IPS-15b (cell line): Measurements from ENCODE around the gene SF1.

ENCODE experiments used
- H3K27me3 ChIP-seq: one replicate; pipeline ENCODE4 v1.6.1; 2013; ENCODE audit warnings: low read length; ENCODE audit not compliant: control insufficient read depth, insufficient read depth
- H3K36me3 ChIP-seq: one replicate; pipeline ENCODE4 v1.6.1; 2013; ENCODE audit warnings: low read length; ENCODE audit not compliant: control insufficient read depth, insufficient read depth
- H3K4me1 ChIP-seq: one replicate; pipeline ENCODE4 v1.6.1; 2013; ENCODE audit warnings: mild to moderate bottlenecking, low read length; ENCODE audit not compliant: control insufficient read depth, insufficient read depth
- H3K4me3 ChIP-seq: one replicate; pipeline ENCODE4 v1.5.1; 2013; ENCODE audit warnings: low read depth, low read length
- H3K9ac ChIP-seq: one replicate; pipeline ENCODE4 v1.6.1; 2013; ENCODE audit warnings: low read depth, mild to moderate bottlenecking, low read length
- H3K9me3 ChIP-seq: one replicate; pipeline ENCODE4 v1.6.1; 2013; ENCODE audit warnings: mild to moderate bottlenecking, low read length; ENCODE audit not compliant: control insufficient read depth, insufficient read depth

Gene SF1

DNA sequence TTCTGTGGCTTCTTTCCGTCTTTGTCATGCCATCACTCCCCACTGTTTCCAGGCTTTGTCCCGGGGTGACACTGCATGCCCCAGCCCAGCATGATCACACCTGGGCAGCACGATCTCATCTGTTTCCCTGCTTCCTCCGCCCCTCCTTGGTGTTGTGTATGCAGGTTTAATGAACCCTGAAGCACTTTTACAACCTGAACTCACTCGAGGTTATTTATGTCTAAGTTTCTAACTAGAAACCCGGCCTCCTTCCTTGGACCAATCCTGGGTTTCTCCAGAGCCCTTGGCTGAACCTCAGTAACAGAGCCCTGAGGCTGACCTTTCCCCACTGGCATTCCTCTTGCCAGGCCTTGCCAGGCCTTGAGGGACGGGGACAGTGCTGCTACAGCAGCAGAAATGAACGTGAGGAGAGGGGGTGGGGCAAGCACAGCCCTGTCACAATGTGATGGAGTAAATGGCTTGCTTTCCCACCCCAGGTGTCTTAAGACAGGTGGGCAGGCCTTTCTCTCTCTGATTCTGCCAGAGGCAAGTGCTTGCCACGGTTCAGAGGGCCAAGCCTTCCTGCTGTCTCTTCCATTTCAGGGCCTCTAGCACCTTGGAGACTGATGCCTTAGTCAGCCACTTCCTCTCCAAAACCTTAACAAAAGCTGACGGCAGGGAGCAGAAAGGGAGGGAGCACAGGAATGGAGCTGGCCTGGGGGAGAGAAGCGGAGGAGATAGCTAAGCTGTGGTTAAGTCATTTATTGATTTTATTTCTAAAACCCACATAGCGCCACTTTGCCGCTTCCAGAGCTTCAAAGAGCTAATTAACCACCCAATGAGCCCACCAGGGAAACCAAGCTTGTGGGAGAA is 15.4 kb downstream of the SF1 start:
- Histone ChIP-seq H3K9ac (peak overlapping the region; percentile 54), H3K36me3 (peaks cover 33% of the 10 kb centered on the region), H3K4me3 (peak overlapping the region; percentile 10), H3K4me1 (peaks cover 36% of the 10 kb centered on the region), H3K9me3 (no peaks in the 10 kb centered on the region), H3K27me3 (no peaks in the 10 kb centered on the region)

DNA sequence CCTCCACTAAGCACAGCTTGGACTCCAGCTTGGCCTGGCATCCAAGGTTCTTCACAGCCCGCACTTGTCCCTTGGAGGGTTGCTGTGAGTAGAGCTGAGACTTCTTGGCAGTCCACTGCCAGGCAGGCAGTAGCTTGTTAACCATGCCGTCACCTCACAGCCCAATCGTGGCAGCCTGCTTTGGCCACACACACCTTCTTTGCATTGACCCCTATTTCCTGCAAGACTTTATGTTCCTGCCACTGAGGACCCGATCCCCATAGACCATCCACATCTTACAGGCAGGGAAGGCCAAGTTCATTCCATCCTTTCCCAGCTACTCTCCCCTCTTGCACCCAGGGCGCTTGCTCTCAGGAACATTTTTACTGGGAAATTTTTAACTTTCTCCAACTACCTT is 16.1 kb downstream of the SF1 start:
- no peaks in the 10 kb centered on the region for H3K9me3 ChIP-seq
- H3K27me3 ChIP-seq, result no peaks in the 10 kb centered on the region
- no peak overlapping the region for H3K4me3 ChIP-seq
- peak overlapping the region; percentile 40 for H3K9ac ChIP-seq
- peaks cover 36% of the 10 kb centered on the region for H3K4me1 ChIP-seq
- H3K36me3 ChIP-seq, result peaks cover 27% of the 10 kb centered on the region

DNA sequence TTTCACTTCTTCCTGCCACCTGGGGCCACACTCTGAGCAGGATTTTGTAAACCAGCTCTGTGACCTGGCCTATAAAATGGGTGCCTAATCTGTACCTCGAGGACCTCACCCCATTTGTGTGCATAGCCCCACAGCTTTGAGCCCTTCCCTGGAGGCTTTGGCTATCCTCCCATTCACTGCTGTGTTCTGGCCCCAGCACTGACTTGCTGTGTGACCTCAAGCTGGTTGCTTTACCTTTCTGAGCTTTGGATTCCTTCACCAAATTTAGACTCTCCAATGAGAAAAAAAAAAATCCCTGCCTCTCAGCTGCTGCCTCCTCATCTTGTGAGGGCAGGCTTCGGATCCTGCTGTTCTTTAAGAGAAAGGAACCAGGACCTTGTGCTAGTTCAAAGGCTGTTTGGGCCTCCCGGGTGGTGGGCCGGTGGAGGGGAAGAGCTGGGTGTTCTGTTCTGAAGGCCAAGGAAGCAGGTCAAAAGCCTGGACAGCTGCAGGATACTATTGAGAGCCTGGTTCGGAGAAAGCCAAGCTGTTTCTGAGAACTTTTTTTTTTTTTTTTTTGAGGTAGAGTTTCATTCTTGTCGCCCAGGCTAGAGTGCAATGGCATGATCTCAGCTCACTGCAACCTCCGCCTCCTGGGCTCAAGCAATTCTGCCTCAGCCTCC is 17.5 kb downstream of the SF1 start:
- no peaks in the 10 kb centered on the region for H3K9me3 ChIP-seq
- H3K36me3 ChIP-seq, result peaks cover 16% of the 10 kb centered on the region
- no peak overlapping the region for H3K9ac ChIP-seq
- H3K4me3 ChIP-seq, result no peak overlapping the region
- H3K4me1 ChIP-seq, result peaks cover 36% of the 10 kb centered on the region
- no peaks in the 10 kb centered on the region for H3K27me3 ChIP-seq

DNA sequence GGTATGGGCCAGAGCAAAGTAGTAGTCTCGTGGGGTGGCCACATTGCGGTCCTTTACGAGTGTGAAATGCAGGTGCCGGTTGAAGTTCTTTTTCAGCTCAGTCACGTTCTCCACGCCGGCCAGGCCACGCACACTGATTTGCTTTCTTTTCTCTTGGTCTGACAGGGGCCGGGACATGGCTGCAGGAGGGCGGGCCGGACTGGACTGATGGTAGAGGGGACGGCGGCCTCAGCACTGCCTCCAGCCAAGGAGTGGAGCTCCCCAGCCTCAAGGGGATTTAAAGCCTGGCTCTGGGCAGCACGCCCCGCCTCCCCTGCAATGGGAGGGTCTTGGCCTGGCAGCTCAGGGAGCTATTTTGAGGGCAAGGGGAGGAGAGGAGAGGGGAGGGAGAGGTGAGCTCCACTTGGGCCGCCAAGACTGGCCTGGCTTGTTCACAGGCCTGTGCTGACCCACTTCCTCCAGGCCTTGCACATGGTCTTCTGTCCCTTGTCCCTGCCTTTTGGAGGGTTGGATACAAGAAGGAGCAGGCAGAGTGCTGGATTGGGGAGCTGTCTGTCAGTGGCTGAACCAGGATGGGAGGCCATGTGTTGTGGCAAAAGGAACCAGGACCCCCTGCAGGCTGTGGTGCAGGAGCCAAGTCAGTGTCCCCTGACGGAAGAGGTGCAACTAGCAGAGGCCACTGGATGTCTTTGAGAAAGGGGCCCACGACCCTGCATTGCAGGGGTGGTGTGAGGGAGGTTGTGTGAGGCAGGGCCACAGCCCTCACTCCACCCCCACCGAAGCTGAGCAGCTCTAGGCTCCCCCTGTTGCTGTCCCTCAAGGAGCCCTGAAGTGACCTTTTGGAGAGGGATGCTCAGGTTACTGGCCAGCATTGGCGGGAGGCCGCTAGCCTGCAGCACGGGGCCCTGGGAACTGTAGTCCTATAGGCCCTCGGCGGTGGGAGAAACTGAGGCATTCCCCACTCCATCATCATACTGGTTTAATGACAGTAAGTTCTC is 18.3 kb downstream of the SF1 start, which contains the start of gene PYGM:
Gene PYGM (minus strand): TSS at position 253 of the 998 bp plus-strand sequence. CDS start 76 bp downstream, at position 177.
- Histone ChIP-seq H3K4me3 (peak within 1 kb of the TSS; percentile 13), H3K4me1 (peaks cover 35% of the 10 kb centered on the region), H3K27me3 (no peaks in the 10 kb centered on the region), H3K9ac (peak within 1 kb of the TSS; percentile 37), H3K36me3 (peaks cover 14% of the 10 kb centered on the region), H3K9me3 (no peaks in the 10 kb centered on the region)

DNA sequence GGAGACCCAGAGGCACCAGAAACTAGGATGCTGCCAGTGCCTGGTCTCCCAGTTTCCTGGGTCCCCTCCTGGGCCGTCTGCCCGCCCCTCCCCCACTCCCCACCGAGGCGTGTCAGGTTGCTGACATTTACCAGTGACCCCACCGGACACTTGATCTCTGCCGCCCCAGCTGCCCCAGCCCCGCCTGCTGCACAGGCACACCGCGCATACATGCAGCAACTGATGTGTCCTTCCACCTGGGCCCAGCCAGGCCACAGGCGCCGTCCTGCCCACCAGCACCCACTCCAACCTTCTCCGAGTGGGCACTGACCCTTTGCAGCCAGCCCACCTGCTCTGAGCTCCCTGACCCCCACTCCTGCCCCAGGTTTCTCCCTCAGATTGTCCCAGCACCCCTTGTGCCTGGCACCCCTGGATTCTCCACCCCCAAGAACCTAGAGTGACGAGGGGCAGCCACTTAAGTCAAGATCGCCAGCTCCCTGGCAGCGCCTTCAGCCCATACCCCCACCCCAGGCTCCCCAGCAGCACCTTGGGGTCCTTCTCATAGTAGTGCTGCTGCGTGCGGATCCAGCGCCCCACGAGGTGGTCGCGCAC is 19.1 kb downstream of the SF1 start:
- H3K9me3 ChIP-seq, result no peaks in the 10 kb centered on the region
- peak overlapping the region; percentile 13 for H3K4me3 ChIP-seq
- peaks cover 28% of the 10 kb centered on the region for H3K4me1 ChIP-seq
- H3K27me3 ChIP-seq, result no peaks in the 10 kb centered on the region
- H3K9ac ChIP-seq, result no peak overlapping the region
- H3K36me3 ChIP-seq, result peaks cover 7% of the 10 kb centered on the region

DNA sequence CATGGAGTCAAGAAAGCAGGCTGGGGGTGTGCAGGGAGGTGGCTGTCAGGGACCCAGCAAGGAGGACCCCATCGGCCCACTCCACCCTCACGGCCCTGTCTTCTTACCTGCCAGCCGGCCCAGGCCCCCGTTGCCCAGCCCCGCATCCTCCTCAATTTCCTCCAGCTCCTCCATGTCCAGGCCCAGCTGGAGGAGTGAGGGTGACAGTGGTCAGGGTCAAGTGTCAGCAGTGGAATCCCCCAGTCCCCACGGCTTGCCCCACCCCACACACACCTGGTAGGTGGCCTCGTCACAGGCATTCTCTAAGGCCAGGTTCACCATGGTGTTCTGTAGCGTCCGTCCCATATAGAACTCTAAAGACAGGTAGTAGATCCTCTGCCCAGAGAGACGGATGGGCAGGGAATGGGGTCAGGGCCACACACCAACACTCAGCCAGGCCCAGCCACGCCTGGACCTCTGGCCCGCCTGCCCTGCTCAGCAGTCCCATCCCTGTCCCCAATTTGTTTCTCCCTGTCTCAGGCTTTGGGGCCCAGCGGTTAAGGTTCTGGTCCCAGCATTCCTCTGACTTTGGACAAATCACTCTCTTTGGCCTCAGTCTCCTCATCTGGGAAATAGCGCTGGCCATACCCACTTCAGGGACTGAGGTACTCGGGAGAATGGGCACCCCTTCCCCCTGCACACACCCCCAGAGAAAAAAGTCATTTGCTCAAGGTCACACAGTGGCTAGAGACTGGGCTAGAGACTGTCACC is 19.8 kb downstream of the SF1 start:
- Histone ChIP-seq H3K27me3 (no peaks in the 10 kb centered on the region), H3K36me3 (peaks cover 3% of the 10 kb centered on the region), H3K9ac (no peak overlapping the region), H3K9me3 (no peaks in the 10 kb centered on the region), H3K4me1 (peaks cover 21% of the 10 kb centered on the region), H3K4me3 (no peak overlapping the region)

DNA sequence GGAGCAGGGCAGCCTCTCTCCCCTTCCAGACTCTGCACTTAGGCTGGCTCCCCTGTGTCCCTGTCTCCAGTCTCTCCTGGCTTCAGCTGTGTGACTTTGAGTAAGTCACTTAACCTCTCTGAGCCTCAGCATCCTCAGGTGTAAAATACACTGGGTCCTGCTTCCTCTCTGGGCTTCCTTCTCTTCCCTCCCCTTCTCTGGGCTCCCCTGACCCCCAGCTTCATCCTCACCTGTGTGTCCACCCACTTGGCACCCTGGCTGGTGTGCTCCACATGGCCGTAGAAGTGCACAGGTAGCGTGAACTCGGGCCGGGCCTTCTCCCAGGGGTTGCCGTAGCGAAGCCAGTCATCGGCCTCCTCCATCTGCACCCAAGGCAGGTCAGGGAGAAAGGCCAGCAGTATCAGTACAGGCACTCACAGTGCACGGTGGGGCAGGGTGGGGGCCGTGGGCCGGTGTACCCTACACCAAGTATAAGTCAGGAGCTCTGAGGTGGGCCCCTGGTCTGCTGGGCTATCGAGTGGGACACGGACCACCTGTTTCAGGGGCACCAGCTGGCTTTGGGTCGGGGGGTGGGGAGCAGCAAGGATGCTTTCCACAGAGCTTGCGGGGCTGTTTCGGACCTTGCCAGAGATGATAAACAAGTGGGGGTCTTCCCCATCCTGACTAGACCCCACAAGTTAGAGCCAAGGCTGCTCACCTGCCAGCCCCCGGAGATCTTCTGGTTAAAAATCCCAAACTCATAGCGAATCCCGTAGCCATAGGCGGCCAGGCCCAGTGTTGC is 20.6 kb downstream of the SF1 start:
- Histone ChIP-seq H3K9me3 (no peaks in the 10 kb centered on the region), H3K4me1 (peaks cover 13% of the 10 kb centered on the region), H3K4me3 (no peak overlapping the region), H3K9ac (no peak overlapping the region), H3K36me3 (peaks cover 3% of the 10 kb centered on the region), H3K27me3 (no peaks in the 10 kb centered on the region)

DNA sequence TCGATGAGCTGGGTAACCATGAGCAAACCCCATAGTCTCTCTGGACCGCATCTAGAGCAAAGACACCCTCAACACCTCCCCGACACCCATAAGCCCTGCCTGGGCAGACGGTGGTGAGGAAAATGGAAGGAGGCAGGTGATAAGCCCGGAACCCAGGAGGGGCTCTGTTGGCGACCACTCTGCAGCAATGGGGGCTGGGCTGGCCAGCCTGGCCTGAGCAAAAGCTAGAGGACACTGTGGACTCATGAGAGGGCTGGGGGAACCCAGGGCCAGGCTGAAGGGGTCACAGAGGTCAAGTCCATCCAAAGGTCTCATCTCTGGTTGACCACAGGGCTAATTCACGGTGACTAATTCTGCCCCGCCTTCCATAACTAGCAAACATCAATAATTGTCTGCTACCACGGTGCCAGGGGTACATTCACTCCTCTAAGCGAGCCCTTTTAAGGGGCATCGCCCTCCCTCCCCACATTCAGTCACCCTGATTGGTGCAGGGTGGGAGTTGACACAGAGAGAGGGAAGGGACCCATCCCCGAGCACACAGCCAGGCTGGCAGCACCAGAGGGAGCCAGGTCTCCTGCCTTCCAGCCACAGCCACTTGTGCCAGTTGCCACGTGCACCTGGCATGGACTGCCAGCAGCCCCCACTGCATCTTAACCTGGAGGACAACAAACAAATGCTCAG is 22.5 kb downstream of the SF1 start:
- H3K4me1 ChIP-seq, result peaks cover 8% of the 10 kb centered on the region
- no peaks in the 10 kb centered on the region for H3K9me3 ChIP-seq
- no peak overlapping the region for H3K9ac ChIP-seq
- H3K27me3 ChIP-seq, result no peaks in the 10 kb centered on the region
- H3K4me3 ChIP-seq, result no peak overlapping the region
- H3K36me3 ChIP-seq, result no peaks in the 10 kb centered on the region

DNA sequence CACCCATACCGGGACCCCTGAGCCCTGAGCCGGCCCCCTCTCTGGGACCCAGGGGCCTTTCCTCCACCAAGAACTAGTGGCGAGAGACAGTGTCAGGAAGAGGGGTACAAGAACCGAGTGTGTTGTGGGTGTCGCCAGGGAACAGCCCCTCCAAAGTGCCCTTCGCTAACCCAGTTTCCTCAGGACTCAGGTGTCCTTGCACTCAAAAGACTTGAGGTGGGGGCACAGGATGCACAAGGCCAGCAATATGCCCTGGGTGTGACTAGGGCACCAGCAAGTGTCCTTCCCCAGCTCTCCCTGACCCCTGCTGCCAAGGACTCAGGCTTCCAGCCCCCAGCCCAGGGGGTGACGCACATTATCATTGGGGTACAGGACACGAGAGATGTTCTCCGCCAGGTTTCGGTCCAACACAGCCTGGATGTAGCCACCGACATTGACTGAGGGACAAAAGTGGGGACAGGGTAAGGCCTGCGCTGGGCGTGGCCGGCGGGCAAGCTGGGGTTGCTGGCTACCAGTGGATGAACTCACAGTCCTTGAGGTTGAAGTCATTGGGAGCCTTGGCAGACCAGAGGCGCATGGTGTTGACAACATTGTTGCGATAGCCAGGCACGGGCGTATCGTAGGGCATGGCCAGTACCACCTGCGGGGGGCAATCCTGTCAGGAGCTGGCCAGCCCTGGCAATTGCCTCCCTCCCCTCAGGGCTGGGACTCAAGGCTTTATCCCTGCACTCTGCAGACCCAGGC is 23.3 kb downstream of the SF1 start:
- peaks cover 3% of the 10 kb centered on the region for H3K4me1 ChIP-seq
- no peaks in the 10 kb centered on the region for H3K36me3 ChIP-seq
- H3K9me3 ChIP-seq, result no peaks in the 10 kb centered on the region
- H3K27me3 ChIP-seq, result no peaks in the 10 kb centered on the region
- H3K4me3 ChIP-seq, result no peak overlapping the region
- no peak overlapping the region for H3K9ac ChIP-seq
